HG02938 (cell line): ENCODE data around the gene ANXA5.
"Not testable (repeated sequence)": the region's sequence is repeated elsewhere in the genome, so short reads cannot be mapped to it uniquely, and the experiment has no call there.

ENCODE experiments used
- ATAC-seq: cut with Tn5 transposase; IDR thresholded peaks from one replicate; pipeline ENCODE4 v1.9.1; 2021; ENCODE audit warnings: mild to moderate bottlenecking, moderate library complexity; ENCODE audit not compliant: unreplicated experiment

ANXA5 gene

GRCh38 chr4:121679951-121680350 is 16.8 kb downstream of the ANXA5 start:
- ATAC-seq, result no peak

- no peak for ATAC-seq
These were observed 17.5 kb downstream of the ANXA5 start for GRCh38 chr4:121679267-121679666.

- ATAC-seq, result no peak
These were observed 19.3 kb downstream of the ANXA5 start for GRCh38 chr4:121677524-121677923.

DNA sequence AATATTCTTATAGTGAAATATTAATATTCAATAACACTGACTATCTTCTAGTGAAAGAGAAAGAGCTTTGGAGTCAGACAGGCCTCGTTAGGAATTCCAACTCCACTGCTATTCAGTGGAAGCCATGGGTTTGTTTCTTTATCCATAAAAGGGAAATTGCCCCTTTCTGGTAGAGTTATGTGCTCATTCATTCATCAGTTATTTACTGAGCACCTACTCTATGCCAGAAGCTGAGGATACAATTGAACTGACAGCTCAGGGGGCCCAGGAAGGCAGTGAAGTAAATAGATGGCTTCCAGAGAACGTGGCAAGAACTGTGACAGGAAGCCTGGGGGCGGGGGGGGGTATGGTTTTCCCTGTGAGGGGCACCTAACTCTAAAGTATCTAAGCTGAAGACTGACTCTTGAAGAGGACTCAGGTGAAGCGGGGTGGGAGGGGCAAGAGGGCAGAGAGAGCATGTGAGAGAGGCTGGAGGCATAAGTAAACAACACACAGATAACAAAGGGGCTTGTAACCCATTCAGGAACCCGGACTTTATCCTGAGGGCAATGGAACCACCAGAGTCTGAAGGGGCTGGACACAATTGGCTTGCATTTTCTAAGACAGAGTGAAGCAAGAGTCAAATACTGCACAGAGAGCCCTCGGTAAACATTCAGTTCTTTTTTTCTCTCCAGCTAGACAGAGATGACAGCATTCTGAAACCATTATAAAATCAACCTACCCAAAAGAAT is 20.3 kb downstream of the ANXA5 start:
- ATAC-seq, result no peak

- ATAC-seq, result no peak
These were observed 21.1 kb downstream of the ANXA5 start for GRCh38 chr4:121675715-121676114.

DNA sequence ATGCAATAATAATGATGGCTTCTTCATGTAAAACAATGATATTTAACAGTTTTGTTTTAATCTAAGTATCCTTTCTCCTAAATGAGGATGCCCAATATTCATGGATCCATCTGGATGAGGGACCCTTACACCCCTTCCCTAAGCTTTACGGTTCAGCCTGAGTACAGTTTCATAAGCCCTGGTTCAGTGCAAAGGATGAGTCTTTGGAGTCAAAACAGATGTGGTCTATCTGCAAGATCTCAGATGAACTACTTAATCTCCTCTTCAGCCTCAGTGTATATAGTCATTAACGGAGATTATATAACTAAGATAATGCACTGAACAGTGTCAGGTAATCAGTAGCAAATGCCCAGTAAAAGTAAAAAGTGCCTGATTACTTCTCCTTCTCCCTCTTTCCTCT is 22.1 kb downstream of the ANXA5 start:
- ATAC-seq, result no peak

- ATAC-seq, result no peak
These were observed 22.6 kb downstream of the ANXA5 start for GRCh38 chr4:121674191-121674590.

- ATAC-seq, result no peak
These were observed 27.6 kb downstream of the ANXA5 start for GRCh38 chr4:121669163-121669550.

DNA sequence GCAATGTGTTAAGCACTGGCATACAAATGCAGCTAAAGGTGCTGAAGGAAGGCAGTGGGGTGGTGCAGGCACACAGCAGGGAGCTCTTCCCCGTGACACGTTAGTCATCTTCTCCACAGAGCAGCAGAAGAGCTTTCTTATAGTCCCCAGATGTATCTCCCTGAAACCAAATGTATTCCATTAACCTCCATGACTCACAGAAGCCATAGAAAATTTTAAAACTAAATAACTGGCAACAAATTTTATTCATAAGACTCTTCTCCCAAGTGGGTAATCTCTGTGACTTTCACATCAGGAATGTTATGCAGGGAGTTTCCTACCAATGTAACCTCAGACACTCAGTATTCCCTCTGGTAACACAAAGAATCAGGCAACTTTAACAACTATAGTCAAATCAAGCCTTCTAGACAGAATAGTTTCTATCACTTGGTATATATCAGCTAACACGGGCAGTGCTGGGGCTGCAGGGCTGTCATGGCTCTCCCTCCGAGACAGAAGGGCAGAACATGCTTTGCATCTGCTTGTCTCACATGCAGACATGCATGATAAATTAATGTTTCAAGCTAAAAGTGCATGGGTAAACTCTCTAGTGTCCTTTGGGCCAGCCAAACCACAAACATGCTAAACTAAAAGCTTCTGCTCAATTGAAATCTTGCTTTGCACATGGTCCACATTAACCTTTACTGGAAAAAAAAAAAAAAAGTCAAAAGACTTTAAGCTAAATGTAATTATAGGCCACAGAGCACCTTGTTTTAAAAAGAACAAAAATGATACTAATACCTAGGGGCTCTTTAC is 28.2 kb downstream of the ANXA5 start:
- no peak for ATAC-seq

- ATAC-seq, result no peak
These were observed 30.6 kb downstream of the ANXA5 start for GRCh38 chr4:121666091-121666679.

DNA sequence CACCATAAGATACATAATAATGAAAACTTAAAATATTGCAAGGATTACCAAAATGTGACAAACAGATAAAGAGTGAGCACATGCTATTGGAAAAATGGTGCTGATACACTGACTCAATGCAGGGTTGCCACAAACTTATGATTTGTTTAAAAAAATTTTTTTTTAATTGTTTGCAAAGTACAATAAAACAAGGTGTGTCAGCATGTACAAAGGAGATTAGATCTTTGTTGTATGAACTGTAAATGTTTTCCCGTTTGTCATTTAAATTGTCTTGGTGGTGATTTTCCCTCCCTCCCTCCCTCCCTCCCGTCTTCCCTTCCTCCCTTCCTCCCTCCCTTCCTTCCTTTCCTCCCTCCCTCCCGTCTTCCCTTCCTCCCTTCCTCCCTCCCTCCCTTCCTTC is 31.4 kb downstream of the ANXA5 start:
- ATAC-seq, result no peak

- ATAC-seq, result no peak
These were observed 34.6 kb downstream of the ANXA5 start for GRCh38 chr4:121662225-121662624.

- not testable (repeated sequence) for ATAC-seq
These were observed 36.4 kb downstream of the ANXA5 start for GRCh38 chr4:121660175-121660933.

GRCh38 chr4:121658125-121658524 is 38.7 kb downstream of the ANXA5 start:
- no peak for ATAC-seq

DNA sequence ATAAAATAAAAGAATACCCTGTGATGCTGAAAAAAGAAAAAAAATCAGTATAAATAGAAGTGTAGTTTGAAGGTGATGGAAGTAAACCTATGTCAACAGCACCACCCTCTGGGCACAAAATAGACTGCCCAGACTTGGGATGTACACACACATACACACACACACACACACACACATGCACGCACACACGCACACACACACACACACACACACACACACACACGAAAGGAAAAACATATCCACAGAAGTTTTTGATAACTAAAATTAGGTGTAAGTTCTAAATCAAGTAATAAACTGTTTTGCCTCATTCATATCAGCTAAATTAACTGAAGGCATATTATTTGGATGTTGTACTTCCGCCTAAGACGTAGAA is 40.5 kb downstream of the ANXA5 start:
- ATAC-seq, result peak; percentile 49

GRCh38 chr4:121655320-121656268 is 41.2 kb downstream of the ANXA5 start:
- no peak for ATAC-seq

GRCh38 chr4:121654738-121655137 is 42.0 kb downstream of the ANXA5 start:
- ATAC-seq, result peak; percentile 89

DNA sequence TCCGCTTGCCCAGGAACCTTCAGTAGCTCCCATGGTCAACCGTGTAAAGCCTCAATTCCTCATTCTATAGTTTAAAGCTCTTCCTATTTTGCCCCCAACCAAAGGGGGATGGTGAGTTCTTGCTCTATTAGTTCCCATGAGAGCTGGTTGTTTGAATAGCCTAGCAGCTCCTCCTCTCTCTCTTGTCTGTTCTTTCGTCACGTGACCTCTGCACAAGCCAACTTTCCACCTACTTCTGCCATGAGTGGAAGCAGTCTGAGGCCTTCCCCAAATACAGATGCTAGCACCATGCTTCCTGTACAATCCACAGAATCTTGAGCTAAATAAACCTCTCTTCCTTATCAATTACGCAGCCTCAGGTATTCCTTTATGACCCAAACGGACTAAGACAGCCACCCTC is 42.8 kb downstream of the ANXA5 start:
- ATAC-seq, result no peak

DNA sequence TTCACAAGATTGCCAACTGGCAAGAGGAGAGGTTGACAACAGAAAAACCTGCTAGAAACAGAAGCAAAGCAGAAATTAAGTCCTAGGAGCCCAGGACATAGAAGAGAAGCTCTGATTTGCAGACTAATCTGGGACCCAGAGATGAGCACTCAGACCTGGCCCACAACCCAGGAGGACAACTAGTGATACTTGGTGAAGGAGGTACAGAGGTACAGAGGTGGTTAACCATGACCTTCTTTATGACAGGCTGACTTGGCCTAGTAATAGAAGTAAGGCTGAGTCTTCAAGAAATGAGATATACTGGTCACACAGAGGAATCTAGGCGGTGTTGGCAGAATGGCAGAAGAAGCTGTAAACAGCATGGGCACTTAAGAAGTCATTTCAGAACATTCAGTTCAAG is 43.6 kb downstream of the ANXA5 start:
- no peak for ATAC-seq

- ATAC-seq, result peak; percentile 33
These were observed 45.2 kb downstream of the ANXA5 start for GRCh38 chr4:121651597-121651996.
